GM12878 (cell line): ENCODE data around the gene MYL6B. TPM values are rescaled to one million over a fixed set of nuclear protein-coding genes. Genes with fewer than 3 reads are reported as not detected.
A peak's percentile ranks its signal among the peaks of the same experiment; 100 is the strongest.

Experiments used
- ATAC-seq: fragments of 200-7000 bp; cut with Tn5 transposase; 3 replicates; pipeline ENCODE4 v1.9.1; 2020; ENCODE audit warnings: mild to moderate bottlenecking, moderate library complexity
- BruUV-seq: library from RNA; stranded (reverse); fragments of 400-500 nt; replicated peaks from 2 replicates; lab custom pipeline; 2021; lab: Mats Ljungman, UMichigan
- CTCF ChIA-PET: fragments of 300-600 bp; sonication (Branson Sonifier 250); formaldehyde crosslinking; extraction: SDS; loops from one replicate; lab custom pipeline; 2021; ENCODE audit warnings: inconsistent platforms; lab: Yijun Ruan, JAX
- POLR2A ChIA-PET: fragments of 350-600 bp; formaldehyde crosslinking; extraction: SDS; loops from one replicate; lab custom pipeline; 2021; ENCODE audit warnings: inconsistent platforms; lab: Charles Lee
- RAD21 ChIA-PET: fragments of 300-600 bp; sonication (Branson Sonifier 250); formaldehyde crosslinking; loops from one replicate; lab custom pipeline; 2023; ENCODE audit warnings: antibody characterized with exemption; ENCODE audit not compliant: unreplicated experiment; lab: Charles Lee
- SMC1A ChIA-PET: fragments of 300-600 bp; sonication (Branson Sonifier 250); formaldehyde crosslinking; loops from one replicate; lab custom pipeline; 2023; ENCODE audit not compliant: unreplicated experiment, uncharacterized antibody; lab: Charles Lee
- DNase-seq: peaks from one replicate; pipeline ENCODE4 v3.0.0-alpha.2; 2011; ENCODE audit warnings: low read depth, low spot score
- FAIRE-seq: peaks from 3 replicates; lab custom pipeline; 2011; peaks lifted over from hg19 to GRCh38; lab: Jason Lieb, UNC
- H2AFZ ChIP-seq: 2 replicates; pipeline ENCODE4 v1.6.0; 2011; ENCODE audit warnings: low read depth, low read length, control low read depth; ENCODE audit not compliant: control insufficient read depth
- H3K27ac ChIP-seq: 2 replicates; pipeline ENCODE4 v1.5.1; 2011; ENCODE audit warnings: control low read depth; ENCODE audit not compliant: control insufficient read depth, insufficient read depth
- H3K27me3 ChIP-seq, 2 experiments: replicated peaks in 1 of 2; 2 replicates each; pipeline versions ENCODE4 v1.6.0 to v1.6.1; 2011; ENCODE audit warnings: low read length in 1 of 2; ENCODE audit not compliant: control insufficient read depth in 2 of 2, insufficient read depth in 2 of 2
- H3K36me3 ChIP-seq, 2 experiments: 2 replicates each; pipeline ENCODE4 v1.5.1; 2011; ENCODE audit warnings: low read length in 1 of 2; ENCODE audit not compliant: control insufficient read depth in 2 of 2, insufficient read depth in 2 of 2
- H3K4me1 ChIP-seq: 2 replicates; pipeline ENCODE4 v1.6.1; 2011; ENCODE audit warnings: mild to moderate bottlenecking, low read length, moderate library complexity, mixed read lengths; ENCODE audit not compliant: control insufficient read depth, insufficient read depth
- H3K4me2 ChIP-seq: 2 replicates; pipeline ENCODE4 v1.6.0; 2011; ENCODE audit warnings: control low read depth; ENCODE audit not compliant: control insufficient read depth, insufficient read depth
- H3K4me3 ChIP-seq: fragments of 200-600 bp; sonication (generic); 2 replicates; pipeline ENCODE4 v1.5.1; 2016
- H3K79me2 ChIP-seq: 2 replicates; pipeline ENCODE4 v1.6.0; 2011; ENCODE audit warnings: low read length; ENCODE audit not compliant: control insufficient read depth, insufficient read depth
- H3K9ac ChIP-seq: 2 replicates; pipeline ENCODE4 v1.8.0; 2011; ENCODE audit warnings: low read length, control low read depth, mixed read lengths; ENCODE audit not compliant: control insufficient read depth, insufficient read depth
- H3K9me3 ChIP-seq: replicated peaks from 3 replicates; pipeline ENCODE4 v1.5.1; 2011; ENCODE audit warnings: mild to moderate bottlenecking, low read length; ENCODE audit not compliant: control insufficient read depth, insufficient read depth
- H4K20me1 ChIP-seq: 2 replicates; pipeline ENCODE4 v1.6.0; 2011; ENCODE audit not compliant: control insufficient read depth, insufficient read depth
- BCL11A ChIP-seq: IDR thresholded peaks from 2 replicates; pipeline ENCODE4 v1.6.1; 2011; ENCODE audit warnings: low read depth, low read length
- BCLAF1 ChIP-seq: fragments of 450-650 bp; IDR thresholded peaks from 2 replicates; pipeline ENCODE4 v1.6.1; 2017; ENCODE audit warnings: antibody characterized with exemption, mild to moderate bottlenecking, moderate library complexity
- POLR2AphosphoS2 ChIP-seq: IDR thresholded peaks from 2 replicates; pipeline ENCODE4 v1.6.1; 2011; ENCODE audit warnings: low read depth, mild to moderate bottlenecking, low read length, improper control_type of control experiment, moderate library complexity
- SMAD1 ChIP-seq: fragments of 450-650 bp; IDR thresholded peaks from 2 replicates; pipeline ENCODE4 v1.6.1; 2018; ENCODE audit warnings: mild to moderate bottlenecking, low read depth; ENCODE audit not compliant: partially characterized antibody
- WGBS: methylation state at CpG from one replicate; pipeline ENCODE4 v1.1.6; 2016; ENCODE audit warnings: low lambda C conversion rate; ENCODE audit not compliant: insufficient replicate concordance, insufficient coverage; ENCODE audit errors: missing lambda C conversion rate; 5-methylcytosine and 5-hydroxymethylcytosine counted together
- in situ Hi-C: fragments of 300-500 bp; cut with MboI; formaldehyde crosslinking; loops from 9 replicates; pipeline ENCODE4 v1.14.3; 2018; ENCODE audit warnings: mixed read lengths
- intact Hi-C: fragments of 100-400 bp; cut with micrococcal nuclease; formaldehyde crosslinking; loops from one replicate; pipeline ENCODE4 v1.14.2; 2022; ENCODE audit not compliant: unreplicated experiment
- polyA plus RNA-seq, 11 experiments: library from polyadenylated mRNA; depleted of rRNA in 4 of 11; unstranded in 6 of 11; stranded (reverse) in 5 of 11; fragments of >200 nt; fragmentation: Nextera tagmentation in 4 of 11; fragmentation: Illumina TruSeq in 1 of 11; extraction: Ambion mirVana in 4 of 11; extraction: Trizol in 1 of 11; gene quantifications; 1 replicate in 1 of 11; 2 replicates in 10 of 11; pipeline versions ENCODE4 v1.2.1 to v1.2.3, GENCODE V29; 2011 to 2016; ENCODE audit warnings: inconsistent platforms in 2 of 11, missing spikeins in 2 of 11, low read depth in 1 of 11
- total RNA-seq, 4 experiments: library from RNA; depleted of rRNA in 3 of 4; stranded (reverse); fragments of >200 nt in 3 of 4; fragmentation: Illumina TruSeq in 1 of 4; extraction: Trizol in 1 of 4; gene quantifications; 2 replicates each; pipeline versions ENCODE4 v1.2.1 to v1.2.3, GENCODE V29; 2013 to 2021
- TF ChIP-seq, protein P1 (sequence below): fragments of 450-650 bp; IDR thresholded peaks from 2 replicates; pipeline ENCODE4 v1.6.1; 2017; ENCODE audit warnings: mild to moderate bottlenecking, low read depth, inconsistent platforms; ENCODE audit not compliant: poor library complexity, severe bottlenecking

Gene MYL6B
- total and polyA plus RNA-seq, 10 of the 15 experiments (the other 5 are each of a cell fraction or from before 2014, with no cell fraction given): 75.5 to 153 (median 114) TPM

GRCh38 chr12:56146492-56147460 lies 5.6 kb upstream of the MYL6B start:
- no peaks in the 10 kb centered on the region for H3K9me3 ChIP-seq
- intact Hi-C loops: no loop called here
- no peak for ATAC-seq
- WGBS: 85% methylated on average over 13 of the region's 13 CpGs
- BruUV-seq: no TSS peak
- H3K79me2 ChIP-seq: peaks cover 6% of the 10 kb centered on the region
- H3K36me3 ChIP-seq: peaks cover 8 to 13% of the 10 kb centered on the region in 2 experiments; a peak in 3 of 4 replicates
- TF ChIP-seq BCL11A (no peak), POLR2AphosphoS2 (peak; percentile 24; the same call in 1 of the 2 replicates)
- TF ChIP-seq, all 136 proteins: peak for 1
- no peak overlapping the region for H2AFZ ChIP-seq
- H3K4me3 ChIP-seq: no peak overlapping the region
- CTCF ChIA-PET: interaction anchor here (1.5 kb wide), 1 partner anchor 42 kb away, joined by 4 read pairs; the partner anchor contains the start of gene SMARCC2
- in situ Hi-C loops: no loop called here
- SMC1A ChIA-PET: no interaction called here
- no peak overlapping the region for H3K9ac ChIP-seq
- no peak for FAIRE-seq
- no peak overlapping the region for H3K27ac ChIP-seq
- POLR2A ChIA-PET: interaction anchor here (0.6 to 1.1 kb wide), 2 partner anchors 19 to 172 kb away, joined by 5 read pairs; no protein-coding TSS in a partner anchor
- RAD21 ChIA-PET: no interaction called here
- peaks cover 4% of the 10 kb centered on the region for H3K4me1 ChIP-seq
- no peaks in the 10 kb centered on the region for H3K27me3 ChIP-seq
- H4K20me1 ChIP-seq: no peaks in the 10 kb centered on the region
- H3K4me2 ChIP-seq: no peak overlapping the region
- DNase-seq: no peak

- intact Hi-C loops: loop anchor here (5.0 kb wide), 1 partner anchor 33 kb away; the partner anchor contains the start of genes RPL41 and ZC3H10
These were observed 1.8 kb upstream of the MYL6B start for GRCh38 chr12:56150563-56150962.

More at GRCh38 chr12:56150563-56150962, 1.8 kb upstream of the MYL6B start:
- Histone ChIP-seq H3K9me3 (no peaks in the 10 kb centered on the region), H2AFZ (no peak overlapping the region), H3K4me1 (peaks cover 15% of the 10 kb centered on the region), H3K4me3 (no peak overlapping the region), H3K36me3 (peaks cover 0 to 3% of the 10 kb centered on the region in 2 experiments; a peak in 1 of 4 replicates), H4K20me1 (no peaks in the 10 kb centered on the region), H3K27me3 (no peaks in the 10 kb centered on the region), H3K4me2 (no peak overlapping the region), H3K9ac (no peak overlapping the region), H3K27ac (no peak overlapping the region), H3K79me2 (peaks cover 18% of the 10 kb centered on the region)
- 75% methylated on average over 3 of the region's 3 CpGs for WGBS
- no peak for ATAC-seq
- no TSS peak for BruUV-seq
- TF ChIP-seq BCLAF1 (no peak), SMAD1 (peak; percentile 97)
- TF ChIP-seq, protein P1, sequence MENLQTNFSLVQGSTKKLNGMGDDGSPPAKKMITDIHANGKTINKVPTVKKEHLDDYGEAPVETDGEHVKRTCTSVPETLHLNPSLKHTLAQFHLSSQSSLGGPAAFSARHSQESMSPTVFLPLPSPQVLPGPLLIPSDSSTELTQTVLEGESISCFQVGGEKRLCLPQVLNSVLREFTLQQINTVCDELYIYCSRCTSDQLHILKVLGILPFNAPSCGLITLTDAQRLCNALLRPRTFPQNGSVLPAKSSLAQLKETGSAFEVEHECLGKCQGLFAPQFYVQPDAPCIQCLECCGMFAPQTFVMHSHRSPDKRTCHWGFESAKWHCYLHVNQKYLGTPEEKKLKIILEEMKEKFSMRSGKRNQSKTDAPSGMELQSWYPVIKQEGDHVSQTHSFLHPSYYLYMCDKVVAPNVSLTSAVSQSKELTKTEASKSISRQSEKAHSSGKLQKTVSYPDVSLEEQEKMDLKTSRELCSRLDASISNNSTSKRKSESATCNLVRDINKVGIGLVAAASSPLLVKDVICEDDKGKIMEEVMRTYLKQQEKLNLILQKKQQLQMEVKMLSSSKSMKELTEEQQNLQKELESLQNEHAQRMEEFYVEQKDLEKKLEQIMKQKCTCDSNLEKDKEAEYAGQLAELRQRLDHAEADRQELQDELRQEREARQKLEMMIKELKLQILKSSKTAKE: peak; percentile 83
- no peak for FAIRE-seq
- ChIA-PET RAD21 (interaction anchor here (1.9 kb wide), 1 partner anchor 32 kb away, joined by 10 read pairs; the partner anchor contains the start of gene ZC3H10), POLR2A (interaction anchor here (0.6 to 2.0 kb wide), 8 partner anchors 9 to 321 kb away, joined by 3 to 11 read pairs (median 4); partner anchors contain the start of genes DNAJC14, IL23A and RNF41), CTCF (interaction anchor here (0.6 to 2.3 kb wide), 3 partner anchors 23 to 31 kb away, joined by 3 to 8 read pairs (median 3); partner anchors contain the start of genes ESYT1 and ZC3H10), SMC1A (interaction anchor here (1.0 kb wide), 1 partner anchor 21 kb away, joined by 4 read pairs; no protein-coding TSS in a partner anchor)
- DNase-seq: no peak
- in situ Hi-C loops: no loop called here
